ENCODE results near the gene IL1RL2.

GRCh38 chr2:102158011-102158755, 28.6 kb upstream of the IL1RL2 start:
- TF ChIP-seq POLR2AphosphoS5 (IDR thresholded peaks at IDR 0.05; ENCODE audit: insufficient read depth in 1 of 2, low read depth in 1 of 2) (no peak), POLR2A (IDR thresholded peaks at IDR 0.05) (no peak), CTCF (IDR thresholded peaks at IDR 0.05) (no peak)
